EH (cell line): Measurements from ENCODE around the gene BPIFA1.
A peak's percentile ranks its signal among the peaks of the same experiment; 100 is the strongest.

Experiments
- DNase-seq: peaks from one replicate; pipeline ENCODE4 v3.0.0-alpha.2; 2015; ENCODE audit warnings: low read depth

BPIFA1 gene

GRCh38 chr20:33277471-33278441 is 42.0 kb downstream of the BPIFA1 start:
- no peak for DNase-seq

DNA sequence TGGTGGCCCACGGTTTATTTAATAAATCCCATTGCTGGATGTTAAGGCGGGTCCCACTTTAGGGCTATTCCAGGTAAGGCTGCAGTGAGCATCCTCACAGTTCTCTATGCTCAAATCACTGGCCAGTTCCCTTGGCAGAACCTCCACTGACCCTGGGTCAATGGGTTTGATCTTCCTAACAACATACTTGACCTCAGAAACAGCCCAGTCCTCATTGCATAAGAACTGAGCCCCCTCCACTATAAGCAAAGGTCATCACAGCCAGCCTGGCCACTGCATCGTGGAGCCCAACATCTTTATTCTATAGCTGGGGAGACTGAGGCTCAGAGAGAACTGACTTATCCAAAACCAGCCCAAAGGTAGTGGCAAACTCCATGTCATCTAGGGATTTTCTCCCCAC is 42.9 kb downstream of the BPIFA1 start:
- DNase-seq: no peak

DNA sequence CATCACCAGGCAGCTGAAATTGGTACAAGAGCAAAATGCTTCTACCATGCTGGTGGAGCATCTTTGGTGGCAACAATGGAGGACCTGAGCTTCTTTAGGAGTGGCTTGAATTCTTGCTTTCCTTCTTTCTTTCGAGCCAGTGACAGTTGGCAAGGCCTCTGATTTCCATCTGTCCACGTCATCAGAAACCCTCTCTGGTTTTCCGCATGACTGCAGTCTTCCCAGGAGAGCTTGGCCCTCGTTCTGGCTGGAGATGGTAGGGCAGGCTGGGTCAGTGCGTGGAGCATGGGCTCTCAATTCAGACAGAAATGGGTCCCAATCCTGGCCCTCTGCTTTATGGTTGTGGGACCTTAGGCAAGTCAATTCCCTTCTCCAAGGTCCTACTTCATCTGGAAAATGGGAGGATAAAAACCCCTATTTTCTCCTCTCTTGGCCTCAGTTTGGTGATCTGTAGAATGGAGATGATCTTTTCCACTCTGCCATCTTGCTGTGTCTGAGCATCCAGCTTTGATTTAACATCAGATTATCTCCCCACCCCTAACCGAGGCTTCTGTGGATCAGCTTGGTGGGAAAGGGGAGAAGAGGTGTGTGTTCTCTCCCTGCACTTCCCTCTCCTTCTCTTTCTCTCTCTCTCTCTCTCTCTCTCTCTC is 43.6 kb downstream of the BPIFA1 start:
- no peak for DNase-seq

DNA sequence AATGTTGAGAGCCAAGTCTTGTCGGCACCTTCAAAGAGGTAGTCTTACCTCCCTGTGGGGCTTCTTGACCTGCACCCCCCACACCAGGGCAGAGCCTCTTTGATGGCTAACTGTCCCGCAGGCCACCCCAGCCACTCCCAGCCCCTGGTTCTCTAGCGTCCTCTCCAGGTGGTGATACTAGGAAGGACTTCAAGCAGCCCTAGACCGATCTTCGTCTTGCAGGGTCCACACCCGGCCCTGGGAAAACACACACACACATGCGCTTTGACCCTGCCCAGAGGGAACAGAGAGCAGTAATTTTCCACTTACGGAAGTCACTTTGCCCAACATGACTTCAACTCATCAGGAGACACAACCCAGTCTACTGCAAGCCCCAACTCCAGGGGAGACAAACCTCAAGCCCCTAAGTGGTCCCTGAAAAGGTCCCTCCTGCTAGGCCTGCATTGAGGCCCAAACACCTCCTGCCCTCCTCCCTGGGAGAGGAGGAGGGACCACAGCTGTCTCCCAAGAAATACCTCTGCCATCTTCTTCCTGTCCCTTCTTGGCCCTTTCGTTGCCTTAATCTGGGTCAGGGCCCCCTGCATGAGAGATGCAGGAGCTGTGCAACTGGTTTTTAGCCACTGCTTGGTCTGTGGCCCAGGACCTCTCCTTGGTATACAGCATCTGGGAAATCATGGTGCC is 44.3 kb downstream of the BPIFA1 start:
- no peak for DNase-seq

GRCh38 chr20:33280775-33281174 is 45.0 kb downstream of the BPIFA1 start:
- no peak for DNase-seq

DNA sequence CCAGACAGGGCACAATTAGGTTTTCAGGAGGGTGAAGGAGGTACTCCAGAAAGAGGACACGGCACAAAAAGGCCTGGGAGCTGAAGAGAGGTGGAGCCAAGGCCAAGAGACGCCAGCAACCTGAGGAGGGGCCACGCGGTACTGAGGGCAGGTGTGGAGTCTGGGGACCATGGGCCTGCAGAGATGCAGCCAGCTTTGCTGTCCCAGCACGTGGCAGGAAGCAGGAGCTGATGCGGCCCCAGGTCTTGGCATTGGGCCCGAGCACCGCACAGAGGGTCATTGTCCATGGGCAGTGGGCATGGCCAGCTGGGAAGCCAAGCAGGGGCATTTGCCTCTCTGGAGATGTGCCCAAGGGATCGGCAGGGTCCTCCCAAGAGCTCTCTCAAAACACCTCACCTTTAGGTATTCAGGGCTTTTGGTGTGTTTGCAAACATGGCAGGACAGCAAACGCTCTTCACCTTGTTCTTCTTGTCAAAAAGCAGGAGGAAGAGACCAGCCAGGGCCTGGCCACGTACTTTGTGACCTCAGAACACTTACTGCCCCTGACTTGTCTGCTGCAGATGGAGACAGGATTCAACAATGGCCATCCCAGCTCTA is 45.9 kb downstream of the BPIFA1 start:
- DNase-seq: no peak

GRCh38 chr20:33282196-33282934 is 46.6 kb downstream of the BPIFA1 start:
- DNase-seq: no peak

DNA sequence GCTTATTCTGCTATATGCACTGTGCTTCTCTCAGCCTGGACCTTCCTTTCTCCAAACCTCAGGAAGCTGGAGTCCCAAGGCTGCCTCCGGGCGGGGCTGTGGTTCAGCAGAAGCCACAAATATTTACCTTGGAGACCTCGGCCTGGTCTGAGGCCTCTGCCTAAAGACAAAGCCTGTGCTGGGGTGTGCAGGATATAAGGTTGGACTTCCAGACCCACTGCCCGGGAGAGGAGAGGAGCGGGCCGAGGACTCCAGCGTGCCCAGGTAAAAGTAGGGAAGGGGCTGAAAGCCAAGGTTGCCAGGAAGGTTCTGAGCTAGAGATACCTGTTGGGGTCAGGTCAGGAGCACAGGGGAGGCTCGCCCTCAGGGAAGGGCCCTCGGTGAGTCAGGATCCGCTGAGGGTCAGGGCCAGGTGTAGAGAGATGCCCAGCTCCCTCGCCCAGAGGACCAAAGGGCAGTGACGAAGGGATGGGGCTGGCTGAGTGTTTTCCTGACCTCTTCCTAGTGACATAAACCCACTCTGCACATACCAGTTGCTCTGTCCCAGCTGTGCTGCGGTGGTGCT is 47.3 kb downstream of the BPIFA1 start, which contains the start of gene BPIFB1:
TSS of gene BPIFB1 (plus strand) at position 224 of the 565 bp plus-strand sequence. CDS start 2,860 bp downstream, outside the sequence.
- no peak for DNase-seq

DNA sequence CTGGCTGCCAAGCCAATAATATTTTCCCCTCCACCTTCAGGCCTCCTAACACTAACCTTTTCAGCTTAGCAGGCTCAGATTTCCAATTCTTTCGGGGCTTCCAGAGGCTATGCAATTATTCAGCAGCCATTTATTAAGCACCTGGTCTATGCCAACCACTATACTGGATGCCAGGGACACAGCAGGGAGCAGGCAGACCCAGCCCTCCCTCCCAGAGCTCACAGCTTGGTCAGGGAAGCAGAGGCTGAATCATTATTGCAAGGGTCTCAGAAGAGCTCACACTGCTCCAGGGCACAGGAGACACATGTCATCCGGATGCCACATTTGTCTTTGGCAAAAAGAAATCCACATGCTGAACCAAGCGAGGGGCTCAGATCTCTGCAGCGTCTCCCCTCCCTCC is 48.5 kb downstream of the BPIFA1 start:
- DNase-seq: no peak

GRCh38 chr20:33284937-33285336 is 49.1 kb downstream of the BPIFA1 start:
- DNase-seq: no peak

- DNase-seq: no peak
Observed at GRCh38 chr20:33285861-33286495, 50.2 kb downstream of the BPIFA1 start.

GRCh38 chr20:33287884-33288283 is 52.1 kb downstream of the BPIFA1 start:
- DNase-seq: no peak

DNA sequence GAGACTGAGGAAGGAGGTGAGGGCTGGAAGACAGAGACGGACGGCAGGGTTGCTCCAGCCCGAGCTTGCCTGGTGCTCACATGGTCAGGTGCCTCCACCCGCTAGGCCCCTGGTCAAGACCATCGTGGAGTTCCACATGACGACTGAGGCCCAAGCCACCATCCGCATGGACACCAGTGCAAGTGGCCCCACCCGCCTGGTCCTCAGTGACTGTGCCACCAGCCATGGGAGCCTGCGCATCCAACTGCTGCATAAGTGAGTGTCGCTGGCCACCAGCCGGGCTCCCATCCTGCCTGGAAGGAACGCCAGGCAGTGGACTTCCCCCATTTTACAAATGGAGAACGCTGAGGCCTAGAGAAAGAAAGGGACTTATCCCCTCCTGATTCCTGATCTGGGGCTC is 55.1 kb downstream of the BPIFA1 start:
- DNase-seq: no peak

DNA sequence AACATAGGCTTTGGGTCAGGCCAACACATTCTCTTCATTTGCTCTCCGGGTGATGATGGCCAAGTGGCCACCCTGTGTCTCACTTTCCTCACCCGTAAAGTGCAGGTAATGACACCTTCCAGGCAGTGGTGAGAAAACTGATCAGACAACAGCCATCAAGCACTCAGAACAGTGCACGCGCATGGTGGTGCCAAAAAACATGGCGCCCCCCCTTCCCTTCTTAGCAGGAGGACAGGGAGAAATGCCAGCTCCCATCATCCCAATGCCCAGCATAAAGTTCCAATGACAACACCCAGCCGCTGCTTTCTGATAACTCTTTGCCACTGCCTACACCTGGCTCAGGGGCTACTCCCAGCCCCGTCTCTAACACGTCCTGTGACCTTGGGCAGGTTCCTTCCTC is 55.6 kb downstream of the BPIFA1 start:
- DNase-seq: no peak

DNA sequence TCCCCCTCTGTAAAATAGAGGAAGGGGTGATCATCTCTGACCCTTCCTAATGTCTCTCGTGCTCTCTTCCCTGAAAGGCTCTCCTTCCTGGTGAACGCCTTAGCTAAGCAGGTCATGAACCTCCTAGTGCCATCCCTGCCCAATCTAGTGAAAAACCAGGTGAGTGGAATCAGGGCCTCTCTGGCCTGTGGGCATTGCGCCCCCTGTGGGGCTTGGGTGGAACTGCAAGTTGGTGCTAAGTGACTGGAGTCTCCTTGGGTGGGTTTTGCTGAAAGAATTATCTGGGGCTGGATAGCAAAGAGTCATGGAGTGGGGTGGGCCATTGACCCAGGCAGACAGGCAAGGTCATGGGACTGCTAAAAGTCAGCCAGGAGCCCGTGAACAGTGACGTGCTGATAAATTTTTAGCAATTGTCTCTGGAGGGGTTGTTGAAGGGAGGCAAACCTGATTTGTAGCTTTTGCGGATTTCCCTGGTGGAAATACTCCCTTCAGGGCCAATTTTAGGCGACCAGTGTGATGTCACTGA is 56.1 kb downstream of the BPIFA1 start:
- peak; percentile 15 for DNase-seq
